Adrenal gland (tissue), 12 donors: Measurements from ENCODE around the gene ITPR3. TPM values are rescaled to one million over a fixed set of nuclear protein-coding genes. Genes with fewer than 3 reads are reported as not detected.

ENCODE experiments used
- DNase-seq, 7 donors: peaks; one replicate each; pipeline ENCODE4 v3.0.0-alpha.2; 2019 to 2020
- H3K27ac ChIP-seq, 5 donors: fragments of 200-600 bp; sonication (generic) in 4 of 5; 1 replicate in 3 of 5; 2 replicates in 2 of 5; pipeline versions ENCODE4 v1.5.1 to v1.8.0; 2016 to 2020; ENCODE audit warnings: mild to moderate bottlenecking in 1 of 5
- H3K27me3 ChIP-seq: fragments of 200-600 bp; 2 replicates; pipeline ENCODE4 v1.8.0; 2021
- H3K36me3 ChIP-seq, 2 donors: fragments of 200-600 bp; replicated peaks in 1 of 2; 1 replicate in 1 of 2; 2 replicates in 1 of 2; pipeline versions ENCODE4 v1.5.1 to v1.8.0; 2018 to 2022
- H3K4me1 ChIP-seq, 2 donors: fragments of 200-600 bp; replicated peaks in 1 of 2; 1 replicate in 1 of 2; 2 replicates in 1 of 2; pipeline versions ENCODE4 v1.5.1 to v1.8.0; 2018 to 2021
- H3K4me3 ChIP-seq, 4 donors: fragments of 200-600 bp; sonication (generic) in 3 of 4; one replicate each; pipeline ENCODE4 v1.5.1; 2016 to 2018
- H3K9me3 ChIP-seq, 3 donors: fragments of 200-600 bp; sonication (generic) in 1 of 3; replicated peaks in 1 of 3; 1 replicate in 2 of 3; 2 replicates in 1 of 3; pipeline versions ENCODE4 v1.5.1 to v1.8.0; 2016 to 2021
- CTCF ChIP-seq, 6 experiments: fragments of 450-650 bp in 4 of 6; fragments of 200-600 bp in 2 of 6; sonication (generic) in 1 of 6; IDR thresholded peaks; 1 replicate in 5 of 6; 2 replicates in 1 of 6; pipeline versions ENCODE4 v1.5.1 to v1.8.0; 2016 to 2021; ENCODE audit warnings: antibody characterized with exemption in 6 of 6, mild to moderate bottlenecking in 2 of 6, moderate library complexity in 1 of 6
- POLR2A ChIP-seq, 2 donors: fragments of 450-650 bp; IDR thresholded peaks; one replicate each; pipeline ENCODE4 v1.6.1; 2017; ENCODE audit warnings: antibody characterized with exemption in 2 of 2, mild to moderate bottlenecking in 2 of 2, moderate library complexity in 1 of 2
- WGBS, 4 donors: extraction: QIAGEN DNeasy Blood & Tissue Kit in 2 of 4; methylation state at CpG; one replicate each; pipeline versions ENCODE4 v1.1.5 to v1.1.7; 2013 to 2017; 5-methylcytosine and 5-hydroxymethylcytosine counted together
- intact Hi-C, 2 donors: fragments of 100-400 bp; cut with DNase I; formaldehyde crosslinking; loops; one replicate each; pipeline versions ENCODE4 v1.14.1 to v1.15.0; 2022 to 2023
- polyA plus RNA-seq, 3 donors: library from polyadenylated mRNA; stranded (reverse); fragments of 200-250 nt in 2 of 3; fragments of 350-450 nt in 1 of 3; fragmentation: Illumina TruSeq in 1 of 3; extraction: RNeasy Lipid Tissue Mini Kit (QIAGEN cat#74804) in 1 of 3; gene quantifications; one replicate each; pipeline ENCODE4 v1.2.3, GENCODE V29; 2013 to 2014
- total RNA-seq, 9 donors: library from RNA; depleted of rRNA in 4 of 9; stranded (reverse); fragments of >200 nt in 4 of 9; fragments of 120-200 nt in 1 of 9; fragmentation: NEBNext Ultra II Directional in 1 of 9; extraction: Animal tissue kit (Norgen Biotek cat#: 25700) in 1 of 9; gene quantifications; one replicate each; pipeline versions ENCODE4 v1.1.0 to v1.2.4, GENCODE V29; 2013 to 2023
- donor health status: healthy with polysubstance abuse.
- donor health status: Bipolar disorder and iron deficiency.
- donor health status: DM: yes; HTN: yes; CAD: no.
- donor health status: DM: no; HTN: no; CAD: no.
- donor health status: DM: no; HTN: no; CAD: no.
- donor health status: DM: yes; HTN: yes; CAD: no.

Gene ITPR3
- total and polyA plus RNA-seq, 12 donors = 1.3 to 38.1 (median 23.9) TPM

GRCh38 chr6:33714385-33715040, 93.4 kb downstream of the ITPR3 start:
- intact Hi-C loops = no loop called here
- TF ChIP-seq POLR2A (IDR thresholded peaks at IDR 0.05) = no peak
- TF ChIP-seq CTCF (IDR thresholded peaks at IDR 0.05) = no peak
- H3K27me3 ChIP-seq = no peaks in the 10 kb centered on the region
- H3K4me3 ChIP-seq = no peak overlapping the region
- WGBS, 4 donors = 84 to 93% (median 86%) methylated on average over 4 to 7 of the region's 7 CpGs
- H3K4me1 ChIP-seq = peaks cover 3 to 18% of the 10 kb centered on the region in 2 donors
- no peak for DNase-seq
- no peaks in the 10 kb centered on the region for H3K36me3 ChIP-seq
- no peaks in the 10 kb centered on the region for H3K9me3 ChIP-seq
- no peak overlapping the region for H3K27ac ChIP-seq

- Histone ChIP-seq H3K9me3 (no peaks in the 10 kb centered on the region), H3K4me3 (no peak overlapping the region), H3K4me1 (peaks cover 3 to 6% of the 10 kb centered on the region in 2 donors), H3K27me3 (no peaks in the 10 kb centered on the region), H3K36me3 (no peaks in the 10 kb centered on the region), H3K27ac (no peak overlapping the region)
- TF ChIP-seq POLR2A (IDR thresholded peaks at IDR 0.05) (no peak), CTCF (IDR thresholded peaks at IDR 0.05) (no peak)
- WGBS, 4 donors = 81 to 94% (median 88%) methylated on average over 5 to 7 of the region's 7 CpGs
- intact Hi-C loops = no loop called here
- no peak for DNase-seq
Observed at GRCh38 chr6:33716379-33716778, 95.3 kb downstream of the ITPR3 start.

GRCh38 chr6:33716890-33717632, 95.9 kb downstream of the ITPR3 start:
- Histone ChIP-seq H3K36me3 (no peaks in the 10 kb centered on the region), H3K4me1 (peaks cover under 1 to 2% of the 10 kb centered on the region in 2 donors), H3K27me3 (no peaks in the 10 kb centered on the region), H3K9me3 (no peaks in the 10 kb centered on the region), H3K27ac (no peak overlapping the region), H3K4me3 (no peak overlapping the region)
- TF ChIP-seq POLR2A (IDR thresholded peaks at IDR 0.05) (no peak), CTCF (IDR thresholded peaks at IDR 0.05) (no peak)
- intact Hi-C loops = no loop called here
- WGBS, 4 donors = 78 to 86% (median 82%) methylated on average over 8 of the region's 8 CpGs
- no peak for DNase-seq

- TF ChIP-seq CTCF (IDR thresholded peaks at IDR 0.05) (no peak), POLR2A (IDR thresholded peaks at IDR 0.05) (no peak)
- Histone ChIP-seq H3K27ac (peak overlapping the region in 1 of 5 donors; percentile 0), H3K27me3 (no peaks in the 10 kb centered on the region), H3K4me1 (no peaks in the 10 kb centered on the region), H3K4me3 (no peak overlapping the region), H3K36me3 (no peaks in the 10 kb centered on the region), H3K9me3 (no peaks in the 10 kb centered on the region)
- WGBS, 4 donors = 44 to 62% (median 50%) methylated on average over 6 of the region's 6 CpGs
- DNase-seq = no peak
- intact Hi-C loops = no loop called here
Observed at GRCh38 chr6:33717934-33718455, 96.9 kb downstream of the ITPR3 start.
